DOHH2 (cell line): ENCODE data around the gene HAX1.
"Not testable (repeated sequence)": the region's sequence is repeated elsewhere in the genome, so short reads cannot be mapped to it uniquely, and the experiment has no call there.

Source experiments
- H3F3A ChIP-seq: fragments of 200-600 bp; sonication (generic), shearing (Covaris generic); 2 replicates; pipeline ENCODE4 v1.6.0; 2016; ENCODE audit warnings: antibody characterized with exemption, mild to moderate bottlenecking; ENCODE audit not compliant: control insufficient read depth, insufficient read depth
- H3K27ac ChIP-seq: fragments of 200-600 bp; sonication (generic); 2 replicates; pipeline ENCODE4 v1.5.1; 2014; ENCODE audit warnings: low read depth, mild to moderate bottlenecking, low read length, moderate library complexity
- H3K27me3 ChIP-seq: fragments of 200-600 bp; sonication (generic); 2 replicates; pipeline ENCODE4 v1.6.1; 2014; ENCODE audit warnings: mild to moderate bottlenecking, low read length, mixed read lengths; ENCODE audit not compliant: control insufficient read depth
- H3K36me3 ChIP-seq: fragments of 200-600 bp; sonication (generic); 2 replicates; pipeline ENCODE4 v1.6.1; 2014; ENCODE audit warnings: mild to moderate bottlenecking, low read length, moderate library complexity, mixed read lengths; ENCODE audit not compliant: control insufficient read depth
- H3K4me1 ChIP-seq: fragments of 200-600 bp; sonication (generic); 2 replicates; pipeline ENCODE4 v1.6.1; 2014; ENCODE audit warnings: mild to moderate bottlenecking, low read length, mixed read lengths; ENCODE audit not compliant: control insufficient read depth
- H3K4me2 ChIP-seq: fragments of 200-600 bp; sonication (generic); 2 replicates; pipeline ENCODE4 v1.6.0; 2014; ENCODE audit warnings: mild to moderate bottlenecking, low read length, moderate library complexity
- H3K4me3 ChIP-seq: fragments of 200-600 bp; sonication (generic); 2 replicates; pipeline ENCODE4 v1.5.1; 2014; ENCODE audit warnings: mild to moderate bottlenecking, low read length, mixed read lengths
- H3K79me2 ChIP-seq: fragments of 200-600 bp; sonication (generic); 2 replicates; pipeline ENCODE4 v1.6.1; 2014; ENCODE audit warnings: mild to moderate bottlenecking, low read length, mixed read lengths; ENCODE audit not compliant: control insufficient read depth
- H3K9me2 ChIP-seq: fragments of 200-600 bp; sonication (generic); replicated peaks from 2 replicates; pipeline ENCODE4 v1.6.1; 2014; ENCODE audit warnings: mild to moderate bottlenecking, low read length, mixed read lengths; ENCODE audit not compliant: control insufficient read depth
- H3K9me3 ChIP-seq: fragments of 200-600 bp; sonication (generic); 2 replicates; pipeline ENCODE4 v1.6.1; 2014; ENCODE audit warnings: antibody characterized with exemption, low read length, mixed read lengths; ENCODE audit not compliant: control insufficient read depth, insufficient read depth
- H4K20me1 ChIP-seq: fragments of 200-600 bp; sonication (generic); 2 replicates; pipeline ENCODE4 v1.6.0; 2014; ENCODE audit warnings: low read depth, mild to moderate bottlenecking, antibody characterized with exemption, low read length, moderate library complexity; ENCODE audit not compliant: control insufficient read depth, insufficient read depth
- EZH2phosphoT487 ChIP-seq: fragments of 200-600 bp; sonication (generic); IDR thresholded peaks from 2 replicates; pipeline ENCODE4 v1.6.1; 2017; ENCODE audit warnings: borderline replicate concordance, mild to moderate bottlenecking, antibody characterized with exemption, low read length, moderate library complexity, mixed read lengths
- TF ChIP-seq, protein P1 (sequence below): fragments of 200-600 bp; sonication (generic); IDR thresholded peaks from one replicate; pipeline ENCODE4 v1.5.1; 2014; ENCODE audit warnings: antibody characterized with exemption, mild to moderate bottlenecking, low read depth, low read length; ENCODE audit not compliant: poor library complexity, severe bottlenecking

The HAX1 gene

DNA sequence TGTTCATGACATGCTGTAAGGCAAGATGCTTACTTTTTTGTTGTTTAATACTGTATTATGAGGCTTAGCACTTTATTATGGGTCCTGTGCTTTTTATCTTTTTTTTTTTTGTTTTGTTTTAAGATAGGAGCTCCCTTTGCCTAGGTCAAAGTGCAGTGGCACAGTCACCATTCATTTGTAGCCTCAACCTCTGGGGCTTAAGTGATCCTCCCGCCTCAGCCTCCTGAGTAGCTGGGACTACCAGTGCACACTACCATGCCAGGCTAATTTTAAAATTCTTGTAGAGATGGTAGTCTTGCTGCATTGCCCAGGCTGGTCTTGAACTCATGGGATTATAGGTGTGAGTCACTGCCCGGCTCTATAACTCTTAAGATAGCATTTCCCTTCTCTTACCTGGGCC is 47.1 kb upstream of the HAX1 start:
- Histone ChIP-seq H3K27ac (no peak overlapping the region), H4K20me1 (peaks cover 31% of the 10 kb centered on the region; the same call in 1 of the 2 replicates), H3K79me2 (peaks cover 96% of the 10 kb centered on the region), H3K9me2 (no peaks in the 10 kb centered on the region), H3K4me3 (no peak overlapping the region), H3K4me1 (peaks cover 25% of the 10 kb centered on the region), H3F3A (0 out of 2 replicates have a peak, but pooled peaks cover 2% of the 10 kb centered on the region), H3K9me3 (peaks cover 3% of the 10 kb centered on the region; the same call in 1 of the 2 replicates), H3K36me3 (peaks cover 93% of the 10 kb centered on the region), H3K27me3 (no peaks in the 10 kb centered on the region), H3K4me2 (no peak overlapping the region)
- TF ChIP-seq EZH2phosphoT487, result no peak
- TF ChIP-seq, protein P1, sequence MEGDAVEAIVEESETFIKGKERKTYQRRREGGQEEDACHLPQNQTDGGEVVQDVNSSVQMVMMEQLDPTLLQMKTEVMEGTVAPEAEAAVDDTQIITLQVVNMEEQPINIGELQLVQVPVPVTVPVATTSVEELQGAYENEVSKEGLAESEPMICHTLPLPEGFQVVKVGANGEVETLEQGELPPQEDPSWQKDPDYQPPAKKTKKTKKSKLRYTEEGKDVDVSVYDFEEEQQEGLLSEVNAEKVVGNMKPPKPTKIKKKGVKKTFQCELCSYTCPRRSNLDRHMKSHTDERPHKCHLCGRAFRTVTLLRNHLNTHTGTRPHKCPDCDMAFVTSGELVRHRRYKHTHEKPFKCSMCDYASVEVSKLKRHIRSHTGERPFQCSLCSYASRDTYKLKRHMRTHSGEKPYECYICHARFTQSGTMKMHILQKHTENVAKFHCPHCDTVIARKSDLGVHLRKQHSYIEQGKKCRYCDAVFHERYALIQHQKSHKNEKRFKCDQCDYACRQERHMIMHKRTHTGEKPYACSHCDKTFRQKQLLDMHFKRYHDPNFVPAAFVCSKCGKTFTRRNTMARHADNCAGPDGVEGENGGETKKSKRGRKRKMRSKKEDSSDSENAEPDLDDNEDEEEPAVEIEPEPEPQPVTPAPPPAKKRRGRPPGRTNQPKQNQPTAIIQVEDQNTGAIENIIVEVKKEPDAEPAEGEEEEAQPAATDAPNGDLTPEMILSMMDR, result no peak

DNA sequence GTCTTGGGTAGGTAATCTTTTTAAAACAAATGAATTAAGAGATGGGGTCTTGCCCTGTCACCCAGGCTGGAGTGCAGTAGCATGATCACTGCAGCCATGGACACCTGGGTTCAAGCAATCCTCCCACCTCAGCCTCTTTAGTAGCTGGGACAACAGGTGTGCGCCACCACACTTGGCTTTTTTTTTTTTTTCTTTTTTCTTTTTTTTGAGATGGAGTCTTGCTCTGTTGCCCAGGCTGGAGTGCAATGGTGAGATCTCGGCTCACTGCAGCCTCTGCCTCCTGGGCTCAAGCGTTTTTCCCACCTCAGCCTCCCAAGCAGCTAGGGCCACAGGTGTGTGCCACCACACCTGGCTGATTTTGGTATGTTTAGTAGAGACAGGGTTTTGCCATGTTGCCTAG is 41.3 kb upstream of the HAX1 start:
- not testable (repeated sequence) for H3K9me3 ChIP-seq, H3K4me2 ChIP-seq, H3K27me3 ChIP-seq, H4K20me1 ChIP-seq, H3K9me2 ChIP-seq, H3K4me3 ChIP-seq, H3F3A ChIP-seq, H3K27ac ChIP-seq, H3K4me1 ChIP-seq
- Histone ChIP-seq H3K79me2 (peaks cover 94% of the 10 kb centered on the region), H3K36me3 (peaks cover 98% of the 10 kb centered on the region)

DNA sequence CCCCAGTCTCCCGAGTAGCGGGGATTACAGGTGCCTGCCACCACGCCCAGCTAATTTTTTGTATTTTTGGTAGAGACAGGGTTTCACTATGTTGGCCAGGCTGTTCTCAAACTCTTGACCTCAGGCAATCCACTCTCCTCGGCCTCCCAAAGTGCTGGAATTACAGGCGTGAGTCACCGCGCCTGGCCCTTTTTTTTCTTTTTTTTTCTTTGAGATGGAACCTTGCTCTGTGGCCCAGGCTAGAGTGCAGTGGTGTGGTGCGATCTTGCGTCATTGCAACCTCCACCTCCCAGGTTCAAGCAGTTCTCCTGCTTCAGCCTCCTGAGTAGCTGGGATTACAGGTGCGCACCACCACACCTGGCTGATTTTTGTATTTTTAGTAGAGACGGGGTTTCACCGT is 39.3 kb upstream of the HAX1 start:
- H3K4me3 ChIP-seq, H4K20me1 ChIP-seq, H3K4me1 ChIP-seq, H3K4me2 ChIP-seq, H3K27ac ChIP-seq, H3K9me3 ChIP-seq, H3K9me2 ChIP-seq, H3K27me3 ChIP-seq, H3F3A ChIP-seq: not testable (repeated sequence)
- Histone ChIP-seq H3K36me3 (peaks cover 98% of the 10 kb centered on the region), H3K79me2 (peaks cover 94% of the 10 kb centered on the region)

DNA sequence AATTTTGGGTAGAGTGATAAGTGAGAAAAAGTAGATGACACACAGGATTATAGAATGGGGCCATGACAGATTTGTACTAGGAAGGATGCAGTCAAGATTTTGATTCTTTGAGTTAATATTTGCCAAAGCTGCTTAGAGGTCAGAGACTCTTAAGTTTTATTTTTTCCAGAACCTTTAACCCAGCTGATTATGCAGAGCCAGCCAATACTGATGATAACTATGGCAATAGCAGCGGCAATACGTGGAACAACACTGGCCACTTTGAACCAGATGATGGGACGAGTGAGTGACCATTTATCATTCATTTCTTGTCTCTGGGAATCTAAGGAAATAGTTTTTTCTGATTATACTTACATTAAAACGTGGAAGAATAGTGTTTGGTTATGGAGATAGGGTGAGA is 35.6 kb upstream of the HAX1 start:
- H3K27ac ChIP-seq, result no peak overlapping the region
- no peaks in the 10 kb centered on the region for H3K9me2 ChIP-seq
- H3K4me1 ChIP-seq, result no peaks in the 10 kb centered on the region
- no peaks in the 10 kb centered on the region for H3K9me3 ChIP-seq
- H3K36me3 ChIP-seq, result peaks cover 96% of the 10 kb centered on the region
- H3K79me2 ChIP-seq, result peaks cover 92% of the 10 kb centered on the region
- H3F3A ChIP-seq, result no peaks in the 10 kb centered on the region
- H3K27me3 ChIP-seq, result no peaks in the 10 kb centered on the region
- H3K4me3 ChIP-seq, result no peak overlapping the region
- TF ChIP-seq, protein P1, result no peak
- TF ChIP-seq EZH2phosphoT487, result no peak
- H3K4me2 ChIP-seq, result no peak overlapping the region
- H4K20me1 ChIP-seq, result 0 out of 2 replicates have a peak, but pooled peaks cover 7% of the 10 kb centered on the region
